ENCODE measurements around the gene CD36. TPM values are rescaled to one million over a fixed set of nuclear protein-coding genes. Genes with fewer than 3 reads are reported as not detected.

The CD36 gene
- total and polyA plus RNA-seq, 8 donors, result 132 to 533 (median 226) TPM

- Histone ChIP-seq H3K9me3 (no peaks in the 10 kb centered on the region), H3K4me3 (peak overlapping the region in 1 of 2 donors; percentile 24), H3K27ac (peak overlapping the region in 1 of 2 donors; percentile 71), H3K27me3 (no peaks in the 10 kb centered on the region), H3K4me1 (peaks cover 23 to 78% of the 10 kb centered on the region in 2 donors), H3K36me3 (no peaks in the 10 kb centered on the region)
- intact Hi-C loops (cut with DNase I), result no loop called here
- TF ChIP-seq, protein P1, sequence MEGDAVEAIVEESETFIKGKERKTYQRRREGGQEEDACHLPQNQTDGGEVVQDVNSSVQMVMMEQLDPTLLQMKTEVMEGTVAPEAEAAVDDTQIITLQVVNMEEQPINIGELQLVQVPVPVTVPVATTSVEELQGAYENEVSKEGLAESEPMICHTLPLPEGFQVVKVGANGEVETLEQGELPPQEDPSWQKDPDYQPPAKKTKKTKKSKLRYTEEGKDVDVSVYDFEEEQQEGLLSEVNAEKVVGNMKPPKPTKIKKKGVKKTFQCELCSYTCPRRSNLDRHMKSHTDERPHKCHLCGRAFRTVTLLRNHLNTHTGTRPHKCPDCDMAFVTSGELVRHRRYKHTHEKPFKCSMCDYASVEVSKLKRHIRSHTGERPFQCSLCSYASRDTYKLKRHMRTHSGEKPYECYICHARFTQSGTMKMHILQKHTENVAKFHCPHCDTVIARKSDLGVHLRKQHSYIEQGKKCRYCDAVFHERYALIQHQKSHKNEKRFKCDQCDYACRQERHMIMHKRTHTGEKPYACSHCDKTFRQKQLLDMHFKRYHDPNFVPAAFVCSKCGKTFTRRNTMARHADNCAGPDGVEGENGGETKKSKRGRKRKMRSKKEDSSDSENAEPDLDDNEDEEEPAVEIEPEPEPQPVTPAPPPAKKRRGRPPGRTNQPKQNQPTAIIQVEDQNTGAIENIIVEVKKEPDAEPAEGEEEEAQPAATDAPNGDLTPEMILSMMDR (IDR thresholded peaks at IDR 0.05), result no peak
- no peak for DNase-seq
- no peak for ATAC-seq
Measured at GRCh38 chr7:80639011-80639410, 569 bp downstream of the CD36 start.

GRCh38 chr7:80640846-80641245 lies 2.4 kb downstream of the CD36 start:
- no peak for ATAC-seq
- Histone ChIP-seq H3K9me3 (no peaks in the 10 kb centered on the region), H3K36me3 (no peaks in the 10 kb centered on the region), H3K27ac (peak overlapping the region in 1 of 2 donors; percentile 71), H3K27me3 (no peaks in the 10 kb centered on the region), H3K4me3 (peak overlapping the region in 1 of 2 donors; percentile 24), H3K4me1 (peaks cover 18 to 63% of the 10 kb centered on the region in 2 donors)
- no peak for DNase-seq
- TF ChIP-seq, protein P1 (IDR thresholded peaks at IDR 0.05), result no peak
- intact Hi-C loops (cut with DNase I), result no loop called here

GRCh38 chr7:80641548-80641947 lies 3.1 kb downstream of the CD36 start:
- DNase-seq (no peak), ATAC-seq (no peak)
- intact Hi-C loops (cut with DNase I), result no loop called here
- TF ChIP-seq, protein P1 (IDR thresholded peaks at IDR 0.05), result no peak
- H3K27ac ChIP-seq, result peak overlapping the region in 1 of 2 donors; percentile 71
- H3K36me3 ChIP-seq, result peaks cover 0 to 4% of the 10 kb centered on the region in 2 donors
- peak overlapping the region in 1 of 2 donors; percentile 24 for H3K4me3 ChIP-seq
- H3K9me3 ChIP-seq, result no peaks in the 10 kb centered on the region
- H3K4me1 ChIP-seq, result peaks cover 14 to 56% of the 10 kb centered on the region in 2 donors
- H3K27me3 ChIP-seq, result no peaks in the 10 kb centered on the region

GRCh38 chr7:80642871-80643270 lies 4.4 kb downstream of the CD36 start:
- no peak overlapping the region for H3K4me3 ChIP-seq
- peaks cover 4 to 42% of the 10 kb centered on the region in 2 donors for H3K4me1 ChIP-seq
- no peaks in the 10 kb centered on the region for H3K27me3 ChIP-seq
- peak; percentile 56 for ATAC-seq
- intact Hi-C loops (cut with DNase I), result no loop called here
- H3K9me3 ChIP-seq, result no peaks in the 10 kb centered on the region
- DNase-seq, result no peak
- TF ChIP-seq, protein P1 (IDR thresholded peaks at IDR 0.05), result no peak
- peaks cover 0 to 7% of the 10 kb centered on the region in 2 donors for H3K36me3 ChIP-seq
- H3K27ac ChIP-seq, result peak overlapping the region in 1 of 2 donors; percentile 56

GRCh38 chr7:80643336-80643915 lies 5.0 kb downstream of the CD36 start:
- Histone ChIP-seq H3K36me3 (peaks cover 0 to 7% of the 10 kb centered on the region in 2 donors), H3K4me1 (peaks cover 0 to 38% of the 10 kb centered on the region in 2 donors), H3K4me3 (no peak overlapping the region), H3K27ac (peak overlapping the region in 1 of 2 donors; percentile 56), H3K9me3 (no peaks in the 10 kb centered on the region), H3K27me3 (no peaks in the 10 kb centered on the region)
- TF ChIP-seq, protein P1 (IDR thresholded peaks at IDR 0.05), result no peak
- peak; percentile 25 for ATAC-seq
- intact Hi-C loops (cut with DNase I), result no loop called here
- no peak for DNase-seq
